H7 (cell line): ENCODE results near the gene FCSK. TPM values are rescaled to one million over a fixed set of nuclear protein-coding genes. Genes with fewer than 3 reads are reported as not detected.
A peak's percentile ranks its signal among the peaks of the same experiment; 100 is the strongest.

Experiments used
- DNase-seq: peaks from one replicate; pipeline ENCODE4 v3.0.0; 2012
- H3K27me3 ChIP-seq: 2 replicates; pipeline ENCODE4 v1.6.0; 2011; ENCODE audit warnings: mild to moderate bottlenecking, low read length; ENCODE audit not compliant: control insufficient read depth, insufficient read depth
- H3K36me3 ChIP-seq: replicated peaks from 2 replicates; pipeline ENCODE4 v1.5.1; 2011; ENCODE audit warnings: low read length; ENCODE audit not compliant: control insufficient read depth, insufficient read depth
- H3K4me3 ChIP-seq: 2 replicates; pipeline ENCODE4 v1.5.1; 2011; ENCODE audit warnings: low read depth, mild to moderate bottlenecking, control low read depth, low read length, moderate library complexity; ENCODE audit not compliant: insufficient read depth
- total RNA-seq: library from RNA; depleted of rRNA; stranded (reverse); fragments of >200 nt; shearing (Covaris generic); gene quantifications from 2 replicates; pipeline ENCODE4 v1.2.3, GENCODE V29; 2014

The FCSK gene
- total RNA-seq, 1 experiment from 2014 or later = 11.2 TPM

DNA sequence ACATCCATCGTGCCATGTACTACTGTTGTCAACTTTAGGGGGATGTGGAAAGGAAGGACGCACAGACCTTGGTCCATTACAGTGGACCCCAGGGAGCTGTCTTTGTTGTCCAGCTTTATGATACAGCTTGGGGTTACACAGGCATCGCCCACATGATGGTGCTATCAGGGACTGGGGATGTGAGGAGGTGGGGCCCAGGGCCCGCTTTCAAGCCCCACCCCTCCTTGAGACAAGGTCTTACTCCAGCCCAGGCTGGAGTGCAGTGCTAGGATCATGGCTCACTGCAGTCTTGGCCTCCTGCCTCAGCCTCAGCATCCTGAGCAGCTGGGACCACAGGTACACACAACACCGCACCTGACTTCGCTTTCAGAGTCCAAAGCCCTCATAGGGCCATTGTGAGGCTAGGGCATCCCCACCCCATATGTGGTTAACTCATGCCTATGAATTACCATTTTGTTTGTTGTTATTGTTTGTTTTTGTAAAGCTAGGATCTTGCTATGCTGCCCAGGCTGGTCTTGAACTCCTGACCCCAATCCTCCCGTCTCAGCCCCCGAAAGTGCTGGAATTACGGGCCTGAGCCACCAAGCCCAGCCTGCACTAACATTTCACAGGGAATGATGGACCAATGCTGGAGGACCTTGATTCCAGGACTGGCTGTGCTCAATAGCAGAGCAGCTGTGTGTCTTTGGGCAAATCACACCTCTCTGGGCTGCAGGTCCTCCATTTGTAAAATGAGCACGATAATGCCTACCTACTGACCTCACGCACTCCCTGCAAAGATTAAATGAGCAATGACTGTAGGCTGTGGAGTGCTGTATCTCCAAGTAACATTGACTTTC, 32.7 kb upstream of the FCSK start:
- Histone ChIP-seq H3K27me3 (no peaks in the 10 kb centered on the region), H3K4me3 (no peak overlapping the region), H3K36me3 (no peaks in the 10 kb centered on the region; the same call in none of the 2 replicates)
- DNase-seq = peak; percentile 60

DNA sequence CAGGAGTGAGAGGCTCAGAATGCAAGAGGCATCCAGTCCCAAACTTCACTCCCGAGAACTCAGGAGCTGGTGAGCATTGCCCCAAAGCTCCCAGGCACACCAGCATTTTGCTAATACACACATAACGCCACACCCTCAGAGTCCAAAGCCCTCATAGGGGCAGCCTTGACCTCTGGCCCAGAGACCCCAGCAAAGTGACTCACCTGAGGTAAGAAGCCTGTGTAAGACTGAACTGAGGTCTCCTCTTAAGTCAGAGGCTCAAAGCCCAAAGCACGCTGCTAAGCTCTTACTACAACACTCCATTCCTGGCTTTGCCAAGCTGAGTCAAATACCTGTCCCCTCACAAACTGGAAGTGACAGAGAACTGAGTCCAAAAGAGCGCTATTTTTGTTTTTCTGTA, 31.9 kb upstream of the FCSK start:
- Histone ChIP-seq H3K36me3 (no peaks in the 10 kb centered on the region; the same call in none of the 2 replicates), H3K27me3 (no peaks in the 10 kb centered on the region), H3K4me3 (no peak overlapping the region)
- no peak for DNase-seq

DNA sequence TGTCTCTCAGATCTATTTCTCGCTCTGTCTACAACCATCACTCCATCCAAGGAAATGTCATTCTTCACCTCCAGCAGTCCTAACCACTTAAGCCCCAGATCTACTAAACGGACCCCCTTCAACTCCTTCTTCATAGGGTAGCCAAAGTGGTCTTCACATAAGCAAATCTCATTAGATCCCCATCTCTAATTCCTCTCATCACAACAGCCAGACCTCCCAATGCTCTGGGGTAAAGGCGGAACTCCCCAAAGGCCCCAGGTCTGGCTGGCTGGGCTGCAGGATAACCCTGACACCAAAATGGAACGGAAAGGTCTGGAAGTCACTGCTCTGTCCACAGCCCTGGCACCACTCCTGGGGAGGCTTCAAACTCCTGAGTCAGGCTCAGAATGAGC, 26.6 kb upstream of the FCSK start:
- no peaks in the 10 kb centered on the region; the same call in 1 of the 2 replicates for H3K36me3 ChIP-seq
- H3K27me3 ChIP-seq = no peaks in the 10 kb centered on the region
- no peak overlapping the region for H3K4me3 ChIP-seq
- DNase-seq = no peak

- peak; percentile 76 for DNase-seq
- no peaks in the 10 kb centered on the region for H3K27me3 ChIP-seq
- H3K4me3 ChIP-seq = no peak overlapping the region
- no peaks in the 10 kb centered on the region for H3K36me3 ChIP-seq
Measured at GRCh38 chr16:70428178-70428998, 26.0 kb upstream of the FCSK start.

DNA sequence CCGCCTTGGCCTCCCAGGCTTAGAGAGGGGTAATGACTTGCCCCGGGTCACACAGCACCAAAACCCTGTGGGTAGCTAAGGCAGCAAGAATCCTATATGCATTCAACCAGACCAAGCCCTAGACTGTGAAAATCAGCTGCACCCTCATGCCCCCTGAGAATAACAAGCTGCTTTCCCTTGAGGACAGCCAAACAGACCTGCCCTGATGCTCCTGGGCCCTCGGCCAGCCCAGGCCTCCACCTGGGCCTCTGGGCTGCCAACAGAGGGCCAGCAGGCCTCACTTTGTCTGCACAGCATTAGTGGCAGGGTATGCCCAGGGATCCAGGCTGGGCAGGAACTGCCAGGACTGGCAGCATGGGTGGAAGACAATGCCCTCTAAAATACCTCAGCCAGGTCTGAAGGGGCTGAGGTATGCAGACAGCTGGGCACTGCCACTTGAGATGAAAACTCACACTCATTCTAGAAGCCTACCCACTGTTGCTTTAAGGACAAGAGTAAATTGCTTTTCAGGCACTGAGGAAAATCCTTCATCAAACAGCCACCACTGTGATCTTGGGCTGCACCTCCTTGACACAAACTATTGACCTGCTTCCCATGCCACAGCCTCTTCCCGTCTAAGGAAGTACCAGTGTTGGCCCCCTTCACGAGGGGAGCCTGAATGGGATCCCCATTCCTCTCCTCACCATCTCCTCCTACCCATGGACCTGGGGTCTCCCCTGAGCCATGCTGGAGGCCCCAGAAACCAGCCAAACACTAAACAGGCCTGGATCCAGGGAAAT, 24.3 kb upstream of the FCSK start:
- H3K36me3 ChIP-seq = peaks cover 6% of the 10 kb centered on the region
- no peaks in the 10 kb centered on the region for H3K27me3 ChIP-seq
- DNase-seq = peak; percentile 35
- H3K4me3 ChIP-seq = no peak overlapping the region

DNA sequence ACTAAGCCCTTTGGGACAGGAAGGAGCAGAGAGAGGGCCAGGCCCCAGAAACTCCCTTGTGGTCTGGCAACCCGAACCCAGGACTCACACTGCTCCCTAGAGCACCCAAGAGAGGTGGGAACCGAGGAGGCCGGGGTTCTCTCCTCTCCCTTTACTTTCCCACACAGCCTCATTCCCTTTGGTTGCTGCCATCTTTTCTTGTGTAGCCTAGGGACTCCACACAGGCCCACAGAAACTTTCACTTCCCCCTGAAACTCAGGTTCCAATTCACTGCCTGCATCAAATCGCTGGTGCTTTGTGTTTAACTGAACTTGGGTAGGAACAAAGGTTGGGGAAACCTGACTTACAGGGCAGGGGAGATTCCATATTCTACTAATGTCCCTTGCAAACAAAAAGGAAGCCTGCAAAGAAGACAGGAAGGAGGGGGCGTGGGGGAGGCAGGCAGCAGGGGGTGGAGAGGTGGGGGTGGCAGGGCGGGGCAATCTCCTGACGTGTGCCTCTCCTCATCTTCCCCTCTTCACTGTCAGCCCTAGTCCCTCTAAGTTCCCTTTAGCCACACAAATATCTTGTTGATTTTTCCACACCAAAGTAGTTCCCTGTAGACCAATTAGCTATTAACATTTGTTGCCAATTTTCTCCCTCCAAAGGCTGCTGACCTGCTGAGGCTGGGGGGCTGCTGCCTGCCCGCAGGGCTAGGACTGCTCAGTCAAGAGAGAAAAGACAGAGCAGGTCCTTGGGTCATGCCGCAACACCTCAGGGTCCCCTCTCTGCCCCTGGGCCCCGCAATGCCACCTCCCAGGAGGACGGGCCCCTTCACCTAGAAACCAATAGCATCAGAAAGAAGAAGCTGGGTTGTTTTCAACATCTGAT, 23.5 kb upstream of the FCSK start:
- Histone ChIP-seq H3K4me3 (no peak overlapping the region), H3K36me3 (peaks cover 6% of the 10 kb centered on the region), H3K27me3 (no peaks in the 10 kb centered on the region)
- DNase-seq = peak; percentile 91

DNA sequence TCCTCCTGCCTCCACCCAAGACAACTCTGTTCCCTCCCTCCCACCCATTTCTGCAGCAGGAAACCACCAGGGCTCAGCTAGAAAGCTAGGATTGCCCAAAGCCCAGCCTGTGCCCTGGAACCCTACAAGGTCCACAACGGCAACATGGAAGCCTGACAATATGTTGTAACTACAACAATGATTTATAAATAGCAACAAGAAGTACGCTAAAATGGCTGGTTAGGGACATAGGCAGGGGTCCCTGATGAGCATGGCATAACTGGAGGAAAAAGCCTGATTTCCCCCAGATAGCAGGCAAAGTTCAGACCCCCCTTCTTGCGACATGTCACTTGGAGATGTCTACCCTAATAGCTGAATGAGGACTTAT, 22.1 kb upstream of the FCSK start:
- no peak for DNase-seq
- Histone ChIP-seq H3K27me3 (no peaks in the 10 kb centered on the region), H3K36me3 (peaks cover 6% of the 10 kb centered on the region), H3K4me3 (no peak overlapping the region)

- Histone ChIP-seq H3K27me3 (no peaks in the 10 kb centered on the region), H3K4me3 (no peak overlapping the region)
Measured at GRCh38 chr16:70432723-70433457, 21.5 kb upstream of the FCSK start.

GRCh38 chr16:70433458-70434103, 20.8 kb upstream of the FCSK start:
- DNase-seq = no peak
- Histone ChIP-seq H3K27me3 (no peaks in the 10 kb centered on the region), H3K36me3 (peaks cover 6% of the 10 kb centered on the region), H3K4me3 (no peak overlapping the region)

More at GRCh38 chr16:70432723-70433457, 21.5 kb upstream of the FCSK start:
- peaks cover 6% of the 10 kb centered on the region for H3K36me3 ChIP-seq
- peak; percentile 44 for DNase-seq

- H3K4me3 ChIP-seq = no peak overlapping the region
- peaks cover 6% of the 10 kb centered on the region for H3K36me3 ChIP-seq
- DNase-seq = no peak
- H3K27me3 ChIP-seq = no peaks in the 10 kb centered on the region
Measured at GRCh38 chr16:70434484-70435260, 19.7 kb upstream of the FCSK start.

DNA sequence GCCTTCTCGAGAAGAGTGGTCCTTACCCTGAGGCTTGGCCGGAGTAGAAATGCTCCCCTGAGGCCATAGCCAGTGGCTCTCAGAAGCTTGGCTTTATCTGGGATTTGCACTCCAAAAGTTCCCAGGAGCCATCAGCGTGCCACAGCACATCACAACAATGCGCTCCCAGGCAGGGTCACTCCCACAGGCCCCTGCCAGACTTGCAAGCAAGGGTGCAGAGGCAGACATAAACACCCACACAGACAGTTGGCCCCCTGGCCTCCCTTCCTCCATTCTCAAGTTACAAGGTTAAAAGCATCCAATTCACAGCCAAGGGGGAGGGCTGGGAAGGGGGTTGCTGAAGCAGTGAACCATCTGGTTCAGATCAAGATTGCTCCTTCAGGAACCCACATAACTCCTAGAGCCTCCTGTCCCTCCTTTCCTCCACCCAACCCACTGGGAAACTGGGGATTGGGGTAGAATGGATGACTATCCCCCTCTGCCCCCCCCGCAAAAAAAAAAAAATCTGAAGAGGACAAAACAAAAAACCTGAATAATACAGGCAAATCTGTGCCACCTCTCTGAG, 17.3 kb upstream of the FCSK start:
- H3K4me3 ChIP-seq = peak overlapping the region; percentile 63
- peak; percentile 72 for DNase-seq
- H3K36me3 ChIP-seq = peaks cover 6% of the 10 kb centered on the region
- no peaks in the 10 kb centered on the region for H3K27me3 ChIP-seq
